ENCODE results near the gene DGKZ.

Gene DGKZ

GRCh38 chr11:46427364-46427763 lies 80.1 kb downstream of the DGKZ start:
- in situ Hi-C loops (cut with HindIII; ENCODE audit: low sequenced_read_pairs) = no loop called here
- DNase-seq (ENCODE audit: low read depth, low spot score) = no peak
- H3K4me3 ChIP-seq (ENCODE audit: low read depth, low read length) = no peak overlapping the region
- TF ChIP-seq, protein P1, sequence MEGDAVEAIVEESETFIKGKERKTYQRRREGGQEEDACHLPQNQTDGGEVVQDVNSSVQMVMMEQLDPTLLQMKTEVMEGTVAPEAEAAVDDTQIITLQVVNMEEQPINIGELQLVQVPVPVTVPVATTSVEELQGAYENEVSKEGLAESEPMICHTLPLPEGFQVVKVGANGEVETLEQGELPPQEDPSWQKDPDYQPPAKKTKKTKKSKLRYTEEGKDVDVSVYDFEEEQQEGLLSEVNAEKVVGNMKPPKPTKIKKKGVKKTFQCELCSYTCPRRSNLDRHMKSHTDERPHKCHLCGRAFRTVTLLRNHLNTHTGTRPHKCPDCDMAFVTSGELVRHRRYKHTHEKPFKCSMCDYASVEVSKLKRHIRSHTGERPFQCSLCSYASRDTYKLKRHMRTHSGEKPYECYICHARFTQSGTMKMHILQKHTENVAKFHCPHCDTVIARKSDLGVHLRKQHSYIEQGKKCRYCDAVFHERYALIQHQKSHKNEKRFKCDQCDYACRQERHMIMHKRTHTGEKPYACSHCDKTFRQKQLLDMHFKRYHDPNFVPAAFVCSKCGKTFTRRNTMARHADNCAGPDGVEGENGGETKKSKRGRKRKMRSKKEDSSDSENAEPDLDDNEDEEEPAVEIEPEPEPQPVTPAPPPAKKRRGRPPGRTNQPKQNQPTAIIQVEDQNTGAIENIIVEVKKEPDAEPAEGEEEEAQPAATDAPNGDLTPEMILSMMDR (IDR thresholded peaks at IDR 0.05; ENCODE audit: low read depth, low read length) = no peak

DNA sequence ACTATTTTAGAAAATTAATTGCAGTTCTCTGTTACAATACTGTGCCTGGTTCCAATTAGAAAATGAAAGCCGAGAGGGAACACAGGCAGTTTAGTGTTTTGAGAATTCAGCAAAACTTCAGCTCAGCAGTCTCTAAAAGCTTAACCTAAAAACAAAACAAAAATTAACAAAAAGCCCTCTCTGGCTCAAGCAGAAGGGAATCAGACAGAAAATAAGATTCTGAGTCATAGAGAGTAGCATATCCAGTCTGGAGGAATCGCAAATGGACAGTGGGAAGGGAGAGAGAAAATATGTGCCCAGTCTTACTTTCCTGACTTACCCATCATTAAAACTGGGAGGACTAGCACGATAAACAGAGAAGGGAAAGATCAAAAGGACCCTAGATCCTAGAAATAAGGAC lies 82.5 kb downstream of the DGKZ start:
- H3K4me3 ChIP-seq (ENCODE audit: low read depth, low read length) = no peak overlapping the region
- TF ChIP-seq, protein P1 (IDR thresholded peaks at IDR 0.05; ENCODE audit: low read depth, low read length) = no peak
- in situ Hi-C loops (cut with HindIII; ENCODE audit: low sequenced_read_pairs) = no loop called here
- no peak for DNase-seq (ENCODE audit: low read depth, low spot score)

All from astrocyte of the spinal cord (primary cell).